Endometrium (tissue), 2 donors: ENCODE measurements around the gene PARD6B.
"Not testable (repeated sequence)": the region's sequence is repeated elsewhere in the genome, so short reads cannot be mapped to it uniquely, and the experiment has no call there.

Experiments used
- FAIRE-seq: peaks from 2 replicates; lab custom pipeline; 2012; peaks lifted over from hg19 to GRCh38; lab: Jason Lieb, UNC
- donor health status: control.
- donor health status: control.

The PARD6B gene

DNA sequence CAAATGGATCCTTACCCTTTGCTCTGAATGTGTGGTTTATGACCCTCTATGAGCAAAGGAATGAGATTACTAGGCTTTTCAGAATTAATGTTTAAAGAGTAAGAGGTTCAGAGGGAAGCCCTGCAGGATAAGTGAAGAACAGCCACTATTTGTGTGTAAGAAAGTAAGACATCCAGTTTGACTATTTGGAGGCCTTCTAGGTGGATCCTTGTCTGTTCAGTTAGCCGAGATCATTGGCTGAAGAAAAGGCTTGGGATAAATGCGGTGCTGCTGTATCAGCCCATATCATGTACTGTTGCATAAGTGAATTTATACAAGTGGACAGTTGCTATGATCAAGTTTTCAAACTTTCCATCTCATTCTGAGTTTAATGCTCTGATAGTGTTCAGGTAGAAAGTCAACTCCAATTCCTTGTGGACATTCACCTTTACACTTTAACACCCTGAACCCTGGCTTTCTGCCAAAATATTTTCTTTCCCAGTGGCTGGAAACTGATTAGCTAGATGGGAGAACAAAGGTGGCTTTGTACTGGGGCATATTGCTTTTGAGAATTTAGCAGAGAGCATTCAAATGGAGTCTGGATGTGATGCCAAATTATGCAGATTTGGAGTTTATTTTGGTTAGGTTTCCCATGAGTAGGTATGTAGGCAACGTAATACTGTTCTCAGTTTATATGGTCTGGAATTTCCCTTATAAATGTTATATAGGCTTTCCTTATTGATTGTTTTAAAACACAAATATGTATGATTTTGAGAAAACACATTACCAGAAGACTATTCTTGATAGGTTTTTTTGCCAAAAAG, 15.0 kb downstream of the PARD6B start:
- FAIRE-seq, result no peak

DNA sequence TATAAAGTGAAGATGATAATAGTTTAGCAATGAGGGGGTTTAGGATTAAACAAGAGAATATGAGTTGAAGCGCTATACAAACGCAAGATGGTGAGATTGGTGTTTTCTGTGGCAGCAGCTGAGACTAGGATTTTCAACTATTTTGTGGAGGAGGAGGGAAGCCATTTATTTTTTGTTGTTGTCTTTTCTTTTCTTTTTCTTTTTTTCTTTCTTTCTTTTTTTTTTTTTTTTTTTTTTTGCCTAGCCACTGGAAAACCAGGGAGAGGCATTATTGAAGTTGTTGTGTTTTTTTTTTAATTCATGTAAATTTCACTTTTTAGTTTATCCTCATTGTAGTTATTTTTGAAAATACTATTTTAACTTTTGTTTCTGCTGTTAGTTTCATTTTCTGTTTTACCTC, 15.9 kb downstream of the PARD6B start:
- peak; percentile 26 for FAIRE-seq

DNA sequence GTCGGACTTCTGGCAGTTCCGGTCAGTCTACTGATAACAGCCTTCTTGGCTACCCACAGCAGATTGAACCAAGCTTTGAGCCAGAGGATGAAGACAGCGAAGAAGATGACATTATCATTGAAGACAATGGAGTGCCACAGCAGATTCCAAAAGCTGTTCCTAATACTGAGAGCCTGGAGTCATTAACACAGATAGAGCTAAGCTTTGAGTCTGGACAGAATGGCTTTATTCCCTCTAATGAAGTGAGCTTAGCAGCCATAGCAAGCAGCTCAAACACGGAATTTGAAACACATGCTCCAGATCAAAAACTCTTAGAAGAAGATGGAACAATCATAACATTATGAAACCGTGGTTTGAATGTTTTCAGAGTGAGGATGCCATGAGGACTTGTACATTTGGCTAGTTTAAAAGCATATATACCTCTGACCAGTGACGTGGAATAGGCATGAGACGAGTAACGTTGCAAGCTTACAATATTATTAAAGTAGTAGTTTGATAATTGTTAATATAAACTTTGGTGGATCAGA, 18.8 kb downstream of the PARD6B start:
- FAIRE-seq, result no peak

DNA sequence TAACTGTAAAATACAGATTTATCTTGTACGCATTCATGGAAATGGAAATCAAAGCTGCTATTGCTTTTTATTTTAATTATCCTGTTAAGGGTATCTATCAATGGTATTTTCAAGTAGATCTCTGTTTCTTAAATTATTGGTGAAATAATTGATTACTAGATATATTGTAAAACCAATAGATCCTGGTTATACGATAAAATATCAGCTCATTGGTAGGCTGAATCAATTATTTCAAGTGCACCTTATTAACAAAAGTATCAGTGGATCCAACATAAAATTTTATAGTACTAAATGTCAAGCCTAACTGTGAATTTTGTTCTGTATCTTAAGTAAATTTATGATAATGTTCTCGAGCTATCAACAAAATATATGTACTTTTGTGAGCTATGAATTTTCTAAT, 21.8 kb downstream of the PARD6B start:
- FAIRE-seq, result no peak

DNA sequence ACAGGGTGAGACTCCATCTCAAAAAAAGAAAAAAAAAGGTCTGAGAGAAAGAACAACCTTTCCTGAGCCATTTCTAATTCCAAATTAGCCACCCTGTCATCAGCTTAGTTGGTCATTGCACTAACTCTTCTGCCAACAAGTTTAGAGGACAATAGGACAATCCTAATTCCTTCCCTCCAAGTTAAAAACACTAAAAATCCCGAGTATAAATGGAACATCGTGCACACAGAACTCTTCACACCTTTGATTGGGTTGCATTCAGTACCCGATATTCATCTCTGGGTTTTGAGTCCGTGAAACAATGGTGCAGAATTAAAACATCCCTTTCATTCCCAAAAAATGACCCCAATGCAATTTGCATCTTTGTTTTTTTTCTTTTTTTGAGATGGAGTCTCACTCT, 23.0 kb downstream of the PARD6B start:
- FAIRE-seq, result no peak

DNA sequence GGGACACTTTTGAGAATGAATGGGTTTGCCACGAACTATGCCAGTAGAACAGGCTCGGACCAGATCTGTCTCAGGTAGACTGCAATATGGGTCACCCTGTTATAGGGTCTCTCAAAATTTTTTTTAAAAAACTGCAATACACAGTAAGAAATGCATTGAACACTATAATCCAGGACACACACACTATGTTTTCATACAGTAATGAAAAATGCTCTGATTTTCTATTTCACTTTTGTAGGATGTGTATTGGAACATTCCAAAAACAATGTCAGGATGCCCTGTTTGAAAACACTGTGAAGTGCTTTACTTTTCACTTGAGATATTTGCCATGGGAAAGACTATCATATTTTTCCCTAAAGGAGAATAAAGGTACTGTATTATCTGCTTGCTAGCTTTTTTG, 25.1 kb downstream of the PARD6B start:
- no peak for FAIRE-seq

DNA sequence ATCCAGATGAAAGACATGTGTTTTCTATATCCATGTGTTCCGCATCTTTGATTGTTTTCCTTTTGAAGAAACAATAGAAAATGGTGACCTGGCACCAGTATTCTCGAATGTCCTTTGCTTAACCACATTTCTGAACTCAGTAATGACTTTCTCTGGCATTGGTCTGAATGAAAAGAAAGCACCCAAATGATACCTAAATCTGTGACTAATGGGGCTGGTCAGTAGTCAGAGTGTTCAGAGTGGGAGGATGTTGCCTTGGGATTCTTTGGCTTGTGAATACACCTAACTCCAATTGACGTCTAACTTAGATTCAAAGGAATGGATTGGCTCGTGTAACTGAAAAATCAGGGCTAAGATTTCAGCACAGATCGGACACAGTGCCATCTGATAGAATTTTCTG, 27.1 kb downstream of the PARD6B start:
- no peak for FAIRE-seq

DNA sequence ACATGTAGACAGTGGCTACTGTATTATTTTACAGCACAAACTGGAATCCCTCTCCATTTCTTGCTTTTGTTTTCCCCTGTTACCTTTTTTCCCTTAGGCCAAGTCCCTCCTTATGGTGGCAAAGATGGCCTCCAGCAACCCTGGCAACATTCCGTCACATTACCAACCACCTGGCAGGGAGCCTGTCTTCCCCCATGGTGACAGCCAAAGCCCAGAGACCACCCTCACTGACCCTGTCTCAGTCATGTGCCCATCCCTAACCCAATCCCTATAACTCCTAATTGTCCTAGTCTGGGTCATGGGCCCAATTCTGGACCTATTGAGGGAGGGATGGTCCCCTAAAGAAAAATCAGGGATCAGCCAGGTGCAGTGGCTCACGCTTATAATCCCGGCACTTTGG, 27.6 kb downstream of the PARD6B start:
- no peak for FAIRE-seq

DNA sequence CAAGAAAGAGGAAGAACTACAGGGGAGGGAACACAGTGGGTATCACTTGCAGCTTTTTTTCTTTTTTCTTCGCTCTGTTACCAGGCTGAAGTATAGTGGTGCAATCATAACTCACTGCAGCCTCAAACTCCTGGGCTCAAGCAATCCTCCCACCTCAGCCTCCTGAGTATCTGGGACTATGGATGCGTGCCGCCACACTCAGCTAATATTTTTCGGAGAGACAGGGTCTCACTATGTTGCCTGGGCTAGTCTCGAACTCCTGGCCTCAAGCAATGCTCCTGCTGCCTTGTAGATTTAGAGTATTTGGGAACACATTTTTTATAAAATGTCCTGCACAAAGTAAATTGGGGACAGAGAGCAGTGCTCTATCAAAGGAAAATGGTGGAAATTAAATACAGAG, 28.3 kb downstream of the PARD6B start:
- FAIRE-seq, result no peak

DNA sequence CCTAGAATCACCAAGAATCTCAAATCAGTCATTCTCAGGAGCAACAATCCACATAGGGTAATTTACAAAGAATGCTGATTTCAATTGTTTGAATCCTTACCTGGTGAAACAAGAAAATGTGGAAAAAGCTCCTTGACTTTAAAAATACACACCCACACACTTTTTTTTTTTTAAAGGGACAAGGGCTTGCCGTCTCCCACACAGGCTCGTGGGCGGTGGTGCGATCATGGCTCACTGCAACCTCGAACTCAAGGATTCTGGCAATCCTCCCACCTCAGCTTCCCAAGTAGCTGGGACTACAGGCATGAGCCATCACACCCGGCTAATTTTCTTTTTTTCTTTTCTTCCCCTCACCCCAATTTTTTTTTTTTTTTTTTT, 30.7 kb downstream of the PARD6B start:
- FAIRE-seq, result no peak

DNA sequence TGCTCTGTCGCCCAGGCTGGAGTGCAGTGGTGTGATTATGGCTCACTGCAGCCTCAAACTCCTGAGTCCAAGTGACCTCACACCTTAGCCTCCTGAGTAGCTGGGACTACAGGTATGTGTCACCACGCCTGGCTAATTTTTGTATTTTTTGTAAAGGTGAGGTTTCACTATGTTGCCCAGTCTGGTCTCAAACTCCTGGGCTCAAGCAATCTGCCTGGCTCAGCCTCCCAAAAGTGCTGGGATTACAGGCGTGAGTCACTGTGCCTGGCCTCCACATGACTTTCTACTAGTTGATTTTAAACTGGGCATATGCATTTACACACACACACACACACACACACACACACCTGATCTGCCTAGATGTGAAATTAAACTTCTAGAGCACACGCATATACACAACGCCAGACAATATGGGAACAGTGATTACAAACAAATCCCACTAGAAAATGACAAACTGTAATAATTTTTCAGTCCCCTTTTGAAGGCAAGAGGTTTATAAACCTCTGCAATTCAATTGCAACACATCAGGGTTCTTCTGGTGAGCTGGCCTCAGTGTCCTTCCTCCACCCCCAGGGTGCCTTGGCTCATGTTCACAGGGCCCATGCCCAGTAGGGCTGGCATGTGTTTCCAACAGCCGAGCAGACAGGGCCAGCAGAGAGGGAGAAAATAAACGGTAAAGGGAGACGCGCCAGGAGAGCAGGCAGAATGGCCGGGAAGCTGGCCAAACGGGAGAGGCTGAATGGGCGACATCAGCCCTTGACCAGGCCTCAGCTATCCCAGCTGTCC, 31.2 kb downstream of the PARD6B start:
- no peak for FAIRE-seq

DNA sequence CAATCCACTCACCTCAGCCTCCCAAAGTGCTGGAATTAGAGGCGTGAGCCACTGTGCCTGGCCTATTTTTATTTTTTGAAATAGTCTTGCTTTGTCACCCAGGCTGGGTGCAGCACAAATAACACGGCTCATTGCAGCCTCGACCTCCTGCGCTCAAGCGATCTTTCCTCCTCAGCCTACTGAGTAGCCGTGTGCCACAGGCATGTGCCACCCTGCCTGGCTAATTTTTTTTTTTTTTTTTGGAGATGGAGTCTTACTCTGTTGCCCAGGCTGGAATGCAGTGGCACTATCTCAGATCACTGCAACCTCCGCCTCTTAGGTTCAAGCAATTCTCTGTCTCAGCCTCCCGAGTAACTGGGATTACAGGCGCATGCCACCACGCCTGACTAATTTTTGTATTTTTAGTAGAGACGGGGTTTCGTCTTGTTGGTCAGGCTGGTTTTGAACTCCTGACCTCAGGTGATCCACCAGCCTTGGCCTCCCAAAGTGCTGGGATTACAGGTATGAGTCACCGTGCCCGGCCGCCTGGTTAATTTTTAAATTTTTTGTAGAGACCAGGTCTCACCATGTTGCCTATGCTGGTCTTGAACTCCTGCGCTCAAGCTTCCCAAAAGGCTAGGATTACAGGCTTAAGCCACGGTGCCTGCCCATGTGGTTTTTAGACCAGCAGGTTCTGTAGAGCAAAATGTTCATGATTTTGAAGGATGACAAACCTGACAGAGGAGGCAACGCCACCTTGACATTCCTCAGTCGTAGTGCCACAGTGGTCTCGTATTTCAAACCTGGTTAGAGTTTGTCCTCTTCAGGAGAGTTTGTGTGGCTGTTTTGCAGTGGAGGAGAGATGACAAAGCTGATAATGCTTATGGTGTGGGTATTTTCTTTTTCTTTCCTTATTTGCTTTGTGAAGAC, 32.4 kb downstream of the PARD6B start:
- FAIRE-seq, result not testable (repeated sequence)

DNA sequence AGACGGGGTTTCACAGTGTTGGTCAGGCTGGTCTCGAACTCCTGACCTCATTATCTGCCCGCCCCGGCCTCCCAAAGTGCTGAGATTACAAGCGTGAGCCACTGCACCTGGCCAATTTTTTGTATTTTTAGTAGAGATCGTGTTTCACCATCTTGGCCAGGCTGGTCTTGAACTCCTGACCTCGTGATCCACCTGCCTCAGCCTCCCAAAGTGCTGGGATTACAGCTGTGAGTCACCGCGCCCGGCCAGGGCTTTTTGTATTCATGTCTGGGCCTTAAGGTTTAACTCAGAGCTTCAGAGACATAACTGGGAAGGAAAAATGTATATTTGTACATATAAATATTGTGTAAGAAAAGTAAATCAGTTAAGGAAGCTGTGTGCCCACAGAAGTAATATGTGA, 33.9 kb downstream of the PARD6B start:
- not testable (repeated sequence) for FAIRE-seq

DNA sequence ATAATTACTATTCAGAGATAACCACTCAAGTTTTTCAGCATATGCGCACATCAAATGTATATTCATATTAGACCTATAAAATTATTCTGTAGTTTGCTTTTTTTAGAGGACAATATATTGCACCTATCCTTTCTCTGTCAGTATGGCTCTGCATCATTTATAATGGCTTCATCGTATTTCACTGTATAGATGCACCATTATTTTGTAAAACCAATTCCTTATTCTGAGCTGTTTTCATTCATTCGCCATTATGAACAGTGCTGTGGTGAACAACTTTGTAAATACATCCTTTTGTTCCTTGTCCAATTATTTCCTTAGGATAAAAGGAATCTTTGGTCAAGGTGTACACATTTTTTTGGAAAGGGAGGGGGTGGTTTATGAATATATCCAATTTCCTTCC, 34.3 kb downstream of the PARD6B start:
- no peak for FAIRE-seq

DNA sequence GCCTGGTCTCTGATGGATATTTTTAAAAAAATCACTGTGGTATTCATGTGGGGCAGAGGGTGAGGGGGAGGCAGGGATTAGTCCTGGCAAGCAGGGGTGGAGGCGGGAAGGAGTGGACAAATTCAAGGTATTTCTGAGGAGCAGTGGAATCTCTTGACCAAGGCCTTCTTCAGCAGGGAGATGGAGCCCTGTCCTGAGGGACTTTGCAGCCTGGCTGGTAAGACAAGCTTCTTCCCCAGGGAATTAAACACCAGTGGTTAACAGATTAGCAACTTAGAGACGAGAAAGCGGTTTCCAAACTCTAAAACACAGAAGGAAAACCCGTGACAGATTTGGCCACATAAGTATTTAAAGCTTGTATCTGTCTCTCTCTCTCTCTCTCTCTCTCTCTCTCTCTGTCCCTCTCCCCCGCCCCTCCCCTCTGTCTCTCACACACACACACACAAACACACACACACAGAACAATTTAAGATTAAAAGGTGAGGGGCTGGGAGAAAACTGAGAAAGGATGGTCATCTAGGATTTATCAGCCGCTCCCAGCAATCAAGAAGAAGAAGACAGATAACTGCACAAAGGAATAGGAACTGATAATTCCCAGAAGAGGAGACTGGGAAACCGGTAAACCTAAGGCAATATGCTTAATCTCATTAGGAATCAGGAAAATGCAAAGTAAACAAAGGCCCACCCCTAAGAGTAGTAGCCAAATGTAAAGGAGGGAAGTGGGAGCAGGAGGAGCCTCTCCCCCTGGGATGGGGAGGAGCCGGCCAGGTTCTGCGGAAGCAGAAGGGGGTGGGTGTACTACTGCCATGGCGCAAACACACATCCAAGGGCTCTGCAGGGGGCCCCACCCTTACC, 35.8 kb downstream of the PARD6B start:
- not testable (repeated sequence) for FAIRE-seq

DNA sequence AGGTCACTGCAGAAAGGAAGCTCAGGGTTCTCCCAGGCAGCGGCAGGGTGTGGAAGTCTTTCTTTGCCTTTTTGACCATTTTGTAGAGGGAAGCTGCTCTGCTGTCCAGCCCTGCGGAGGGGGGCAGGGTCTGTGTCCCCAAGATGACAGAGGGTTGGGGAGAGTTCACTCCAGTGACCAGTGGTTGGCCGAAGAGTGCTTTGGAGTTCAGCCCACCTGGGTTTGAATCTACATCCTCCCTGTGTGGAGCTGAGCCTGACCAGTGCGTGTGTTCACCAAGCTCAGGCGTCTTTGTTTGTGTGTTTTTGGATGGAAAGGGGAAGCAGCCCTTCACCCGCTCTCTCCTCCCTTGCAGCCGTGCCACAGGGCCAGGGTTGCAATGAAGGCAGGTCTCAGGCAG, 37.6 kb downstream of the PARD6B start:
- not testable (repeated sequence) for FAIRE-seq

DNA sequence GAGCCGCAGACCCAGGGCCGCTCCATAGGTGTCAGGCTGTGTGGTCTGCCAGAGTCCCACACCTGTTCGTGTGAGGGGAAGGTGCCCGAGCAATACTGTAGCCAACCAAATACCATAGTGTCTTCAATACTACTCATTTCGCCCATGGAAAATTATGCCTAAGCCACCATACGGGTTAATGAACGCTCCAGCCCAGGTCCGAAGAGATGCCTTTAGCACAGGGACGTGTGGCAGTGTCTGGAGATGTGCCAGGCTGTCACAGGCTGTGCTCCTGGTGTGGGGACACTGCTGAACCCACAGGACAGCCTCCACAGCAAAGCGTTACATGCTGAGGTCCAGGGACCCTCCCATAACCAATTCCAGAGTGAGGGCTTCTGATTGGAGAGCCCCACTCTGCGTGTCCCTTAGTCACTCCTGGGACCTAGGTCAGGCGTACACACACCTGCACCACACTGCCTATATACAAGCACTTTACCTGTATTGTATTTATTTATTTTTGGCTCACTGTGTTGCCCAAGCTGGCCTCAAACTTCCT, 38.2 kb downstream of the PARD6B start:
- not testable (repeated sequence) for FAIRE-seq

DNA sequence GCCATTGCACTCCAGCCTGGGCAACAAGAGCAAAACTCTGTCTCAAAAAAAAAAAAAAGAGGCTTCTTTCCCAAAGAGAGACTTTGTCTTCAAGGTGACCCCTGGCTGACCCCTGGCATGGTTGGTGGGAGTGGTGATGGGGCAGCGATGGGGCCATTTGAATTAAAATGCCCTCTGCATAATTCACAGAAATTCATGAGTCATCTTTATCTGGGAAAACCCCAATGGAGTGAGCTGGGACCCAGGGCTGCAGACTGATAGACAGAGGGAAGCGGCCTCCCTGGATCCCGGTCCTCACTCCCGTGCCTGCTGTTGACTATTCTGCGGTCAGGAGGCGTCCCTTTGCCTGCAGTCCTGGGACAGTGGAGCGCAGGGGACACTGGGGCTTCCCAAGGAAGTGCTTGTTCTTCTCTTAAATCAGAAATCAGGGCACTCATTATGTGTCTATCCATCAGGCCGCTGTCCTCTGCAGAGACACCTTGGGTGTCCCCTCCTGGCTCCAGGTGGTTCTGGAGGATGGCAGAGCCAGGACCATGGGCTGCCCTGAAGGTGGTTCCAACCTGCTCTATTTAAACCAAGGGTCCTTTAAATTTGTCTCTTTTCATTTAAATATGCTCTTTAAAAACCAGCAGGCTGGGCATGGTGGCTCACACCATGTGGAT, 40.2 kb downstream of the PARD6B start:
- not testable (repeated sequence) for FAIRE-seq

DNA sequence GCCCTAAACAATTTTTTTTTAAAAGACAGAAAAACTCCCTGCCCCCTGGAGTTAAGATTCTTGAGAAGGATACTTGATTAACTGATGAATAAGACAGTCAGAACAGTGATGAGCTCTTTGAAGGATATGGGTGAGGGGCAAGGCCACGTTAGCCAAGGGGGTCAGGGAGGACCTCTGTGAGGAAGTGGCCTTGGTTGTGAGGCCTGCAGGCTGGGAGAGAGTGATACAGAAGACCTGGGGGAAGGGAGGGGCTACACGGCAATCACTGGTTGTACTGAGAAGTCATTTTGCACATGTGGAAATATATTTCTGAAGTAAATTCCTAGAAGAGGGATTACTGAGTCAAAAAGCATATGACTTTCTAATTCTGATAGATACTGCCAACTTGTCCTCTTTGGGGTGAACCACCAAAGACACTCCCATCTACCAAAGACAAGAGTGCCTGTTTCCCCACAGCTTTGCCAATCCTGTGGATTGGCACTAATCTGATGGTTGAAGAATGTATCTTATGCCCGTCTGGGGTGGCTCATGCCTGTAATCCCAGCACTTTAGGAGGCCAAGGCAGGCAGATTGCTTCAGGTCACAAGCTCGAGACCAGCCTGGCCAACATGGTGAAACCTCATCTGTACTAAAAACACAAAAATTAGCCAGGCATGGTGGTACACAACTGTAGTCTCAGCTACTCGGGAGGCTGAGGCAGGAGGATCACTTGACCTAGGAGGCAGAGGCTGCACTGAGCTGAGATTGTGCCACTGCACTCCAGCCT, 41.2 kb downstream of the PARD6B start:
- FAIRE-seq, result no peak

DNA sequence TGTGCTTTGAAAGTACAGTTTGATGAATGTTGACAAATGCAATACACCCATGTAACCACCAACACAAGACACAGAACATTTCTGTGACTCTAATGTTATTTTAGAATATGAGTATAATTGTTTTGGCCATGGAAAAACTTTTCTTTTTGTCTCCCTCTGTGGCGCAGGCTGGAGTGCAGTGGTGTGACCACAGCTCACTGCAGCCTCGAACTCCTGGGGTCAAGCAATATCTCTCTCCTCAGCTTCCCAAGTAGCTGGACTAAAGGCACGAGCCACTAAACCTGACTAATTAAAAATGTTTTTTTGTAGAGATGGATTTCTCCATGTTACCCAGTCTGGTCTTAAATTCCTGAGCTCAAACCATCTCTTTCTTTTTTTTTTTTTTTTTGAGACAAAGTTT, 43.1 kb downstream of the PARD6B start:
- FAIRE-seq, result no peak
